PC-3 (cell line): Measurements from ENCODE around the gene TYROBP. TPM values are rescaled to one million over a fixed set of nuclear protein-coding genes. Genes with fewer than 3 reads are reported as not detected.
"Not testable (repeated sequence)": the region's sequence is repeated elsewhere in the genome, so short reads cannot be mapped to it uniquely, and the experiment has no call there.

Experiments
- ATAC-seq: fragments of 200-7000 bp; cut with Tn5 transposase; 2 replicates; pipeline ENCODE4 v1.9.1; 2020; ENCODE audit warnings: mild to moderate bottlenecking, moderate library complexity
- BruUV-seq: library from RNA; stranded (reverse); fragments of 400-500 nt; replicated peaks from 2 replicates; lab custom pipeline; 2021; lab: Mats Ljungman, UMichigan
- CTCF ChIA-PET: fragments of 300-600 bp; sonication (Branson Sonifier 250); formaldehyde crosslinking; loops from one replicate; lab custom pipeline; 2022; ENCODE audit warnings: antibody characterized with exemption; lab: Charles Lee
- POLR2A ChIA-PET: fragments of 300-600 bp; sonication (Branson Sonifier 250); formaldehyde crosslinking; loops from one replicate; lab custom pipeline; 2022; ENCODE audit warnings: antibody characterized with exemption; ENCODE audit not compliant: unreplicated experiment; lab: Charles Lee
- DNase-seq: peaks from one replicate; pipeline ENCODE4 v3.0.0-alpha.2; 2015
- H2AFZ ChIP-seq: fragments of 300-600 bp; sonication (generic); 2 replicates; pipeline ENCODE4 v1.6.0; 2016; ENCODE audit warnings: antibody characterized with exemption, low read length
- H3F3A ChIP-seq: fragments of 300-600 bp; sonication (generic); one replicate; pipeline ENCODE4 v1.6.0; 2017; ENCODE audit warnings: antibody characterized with exemption, low read length, control low read depth, mild to moderate bottlenecking; ENCODE audit not compliant: unreplicated experiment
- H3K27ac ChIP-seq: fragments of 300-600 bp; sonication (generic); 2 replicates; pipeline ENCODE4 v1.5.1; 2016; ENCODE audit warnings: mild to moderate bottlenecking, low read length
- H3K27me3 ChIP-seq: fragments of 300-600 bp; sonication (generic); 2 replicates; pipeline ENCODE4 v1.6.1; 2016; ENCODE audit warnings: low read length, mixed read lengths
- H3K36me3 ChIP-seq: fragments of 300-600 bp; sonication (generic); 2 replicates; pipeline ENCODE4 v1.6.1; 2016; ENCODE audit warnings: low read depth, mixed run types, low read length, mixed read lengths
- H3K4me1 ChIP-seq: fragments of 300-600 bp; sonication (generic); 2 replicates; pipeline ENCODE4 v1.5.1; 2016; ENCODE audit warnings: low read length; ENCODE audit not compliant: insufficient read depth
- H3K4me2 ChIP-seq: fragments of 300-600 bp; sonication (generic); 2 replicates; pipeline ENCODE4 v1.6.0; 2016; ENCODE audit warnings: low read length
- H3K4me3 ChIP-seq: fragments of 300-600 bp; sonication (generic); 2 replicates; pipeline ENCODE4 v1.5.1; 2016; ENCODE audit warnings: mild to moderate bottlenecking, low read length, mixed read lengths
- H3K79me2 ChIP-seq: fragments of 300-600 bp; sonication (generic); 2 replicates; pipeline ENCODE4 v1.6.1; 2017; ENCODE audit warnings: low read length, mixed read lengths
- H3K9ac ChIP-seq: fragments of 300-600 bp; sonication (generic); 2 replicates; pipeline ENCODE4 v1.6.0; 2016; ENCODE audit warnings: mild to moderate bottlenecking, low read length
- H3K9me2 ChIP-seq: fragments of 300-600 bp; sonication (generic); replicated peaks from 2 replicates; pipeline ENCODE4 v1.6.1; 2016; ENCODE audit warnings: mixed run types, low read length, mixed read lengths
- H3K9me3 ChIP-seq: fragments of 300-600 bp; sonication (generic); 2 replicates; pipeline ENCODE4 v1.6.1; 2016; ENCODE audit warnings: low read length, mixed read lengths
- H4K20me1 ChIP-seq: fragments of 300-600 bp; sonication (generic); 2 replicates; pipeline ENCODE4 v1.6.1; 2016; ENCODE audit warnings: low read length, mixed read lengths
- CTCF ChIP-seq: fragments of 300-600 bp; sonication (generic); conservative IDR thresholded peaks from 2 replicates; pipeline ENCODE4 v1.5.1; 2017; ENCODE audit warnings: antibody characterized with exemption, low read depth, mild to moderate bottlenecking, low read length
- EZH2 ChIP-seq: fragments of 300-600 bp; sonication (generic); IDR thresholded peaks from one replicate; pipeline ENCODE4 v1.6.1; 2017; ENCODE audit warnings: antibody characterized with exemption, mild to moderate bottlenecking, low read length; ENCODE audit not compliant: unreplicated experiment
- EZH2phosphoT487 ChIP-seq: fragments of 300-600 bp; sonication (generic); IDR thresholded peaks from 2 replicates; pipeline ENCODE4 v1.6.1; 2018; ENCODE audit warnings: mild to moderate bottlenecking, antibody characterized with exemption, low read length, borderline replicate concordance
- intact Hi-C: fragments of 100-400 bp; cut with micrococcal nuclease; formaldehyde crosslinking; loops from 2 replicates; pipeline ENCODE4 v1.9.0; 2023
- total RNA-seq: library from RNA; depleted of rRNA; stranded (reverse); fragments of >200 nt; gene quantifications from 2 replicates; pipeline ENCODE4 v1.2.3, GENCODE V29; 2014

TYROBP gene
- total RNA-seq, 1 experiment from 2014 or later: not detected

DNA sequence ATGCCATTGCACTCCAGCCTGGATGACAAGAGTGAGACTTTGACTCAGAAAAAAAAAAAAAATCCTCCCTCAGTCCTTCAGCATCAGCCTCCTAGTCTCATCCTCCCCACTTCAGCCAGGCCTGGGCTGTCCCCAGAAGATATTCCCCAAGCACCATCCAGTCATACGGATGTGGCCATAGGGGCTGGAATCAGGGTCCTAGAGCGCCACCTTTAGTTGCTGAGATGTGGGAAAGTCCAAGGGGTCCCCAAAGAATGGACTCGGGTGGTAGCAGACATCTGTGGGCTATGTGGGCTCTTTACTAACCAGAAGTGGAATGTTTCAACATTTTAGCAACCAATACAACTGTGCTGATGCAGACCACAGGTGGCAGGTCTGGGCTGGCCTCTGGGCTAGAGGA lies 3.1 kb upstream of the TYROBP start:
- Histone ChIP-seq H3K9me3 (no peaks in the 10 kb centered on the region), H3K9me2 (no peaks in the 10 kb centered on the region), H3K27me3 (no peaks in the 10 kb centered on the region), H3K9ac (no peak overlapping the region), H3K79me2 (no peaks in the 10 kb centered on the region), H3K4me1 (no peaks in the 10 kb centered on the region), H3K27ac (no peak overlapping the region), H3K4me3 (no peak overlapping the region), H3K36me3 (no peaks in the 10 kb centered on the region), H2AFZ (no peak overlapping the region), H4K20me1 (no peaks in the 10 kb centered on the region), H3K4me2 (no peak overlapping the region), H3F3A (no peaks in the 10 kb centered on the region)
- POLR2A ChIA-PET: no interaction called here
- intact Hi-C loops: no loop called here
- no TSS peak for BruUV-seq
- ATAC-seq: no peak
- CTCF ChIA-PET: no interaction called here
- no peak for DNase-seq
- TF ChIP-seq EZH2phosphoT487: no peak

DNA sequence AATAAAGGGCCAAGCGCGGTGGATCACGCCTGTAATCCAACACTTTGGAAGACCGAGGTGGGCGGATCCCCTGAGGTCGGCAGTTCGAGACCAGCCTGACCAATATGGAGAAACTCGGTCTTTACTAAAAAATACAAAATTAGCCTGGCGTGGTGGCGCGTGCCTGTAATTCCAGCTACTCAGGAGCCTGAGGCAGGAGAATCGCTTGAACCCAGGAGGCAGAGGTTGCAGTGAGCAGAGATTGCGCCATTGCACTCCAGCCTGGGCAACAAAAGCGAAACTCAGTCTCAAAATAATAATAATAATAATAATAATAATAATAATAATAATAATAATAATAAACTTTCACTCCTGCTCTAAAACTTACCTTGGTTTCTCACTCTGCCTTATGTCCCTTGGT lies 2.3 kb upstream of the TYROBP start:
- POLR2A ChIA-PET: not testable (repeated sequence)

GRCh38 chr19:35909684-35910035 lies 1.6 kb upstream of the TYROBP start:
- Histone ChIP-seq H3K4me3 (no peak overlapping the region), H3K79me2 (no peaks in the 10 kb centered on the region), H2AFZ (no peak overlapping the region), H3K36me3 (no peaks in the 10 kb centered on the region), H4K20me1 (no peaks in the 10 kb centered on the region), H3F3A (no peaks in the 10 kb centered on the region), H3K9ac (no peak overlapping the region), H3K9me2 (no peaks in the 10 kb centered on the region), H3K4me2 (no peak overlapping the region), H3K9me3 (no peaks in the 10 kb centered on the region), H3K27me3 (no peaks in the 10 kb centered on the region), H3K27ac (no peak overlapping the region), H3K4me1 (no peaks in the 10 kb centered on the region)
- no peak for DNase-seq
- TF ChIP-seq EZH2 (no peak), CTCF (no peak), EZH2phosphoT487 (no peak)
- no TSS peak for BruUV-seq
- intact Hi-C loops: no loop called here
- ChIA-PET CTCF (no interaction called here), POLR2A (no interaction called here)
- ATAC-seq: no peak

More for the DNA sequence above, 2.3 kb upstream of the TYROBP start:
- H4K20me1 ChIP-seq, H3K9me2 ChIP-seq, H3F3A ChIP-seq, CTCF ChIA-PET, DNase-seq, H3K27me3 ChIP-seq, H3K9ac ChIP-seq, H3K4me2 ChIP-seq, H3K9me3 ChIP-seq, H3K4me3 ChIP-seq, H3K36me3 ChIP-seq, H3K4me1 ChIP-seq, H2AFZ ChIP-seq, H3K27ac ChIP-seq, intact Hi-C loops, ATAC-seq, H3K79me2 ChIP-seq, BruUV-seq: not testable (repeated sequence)

DNA sequence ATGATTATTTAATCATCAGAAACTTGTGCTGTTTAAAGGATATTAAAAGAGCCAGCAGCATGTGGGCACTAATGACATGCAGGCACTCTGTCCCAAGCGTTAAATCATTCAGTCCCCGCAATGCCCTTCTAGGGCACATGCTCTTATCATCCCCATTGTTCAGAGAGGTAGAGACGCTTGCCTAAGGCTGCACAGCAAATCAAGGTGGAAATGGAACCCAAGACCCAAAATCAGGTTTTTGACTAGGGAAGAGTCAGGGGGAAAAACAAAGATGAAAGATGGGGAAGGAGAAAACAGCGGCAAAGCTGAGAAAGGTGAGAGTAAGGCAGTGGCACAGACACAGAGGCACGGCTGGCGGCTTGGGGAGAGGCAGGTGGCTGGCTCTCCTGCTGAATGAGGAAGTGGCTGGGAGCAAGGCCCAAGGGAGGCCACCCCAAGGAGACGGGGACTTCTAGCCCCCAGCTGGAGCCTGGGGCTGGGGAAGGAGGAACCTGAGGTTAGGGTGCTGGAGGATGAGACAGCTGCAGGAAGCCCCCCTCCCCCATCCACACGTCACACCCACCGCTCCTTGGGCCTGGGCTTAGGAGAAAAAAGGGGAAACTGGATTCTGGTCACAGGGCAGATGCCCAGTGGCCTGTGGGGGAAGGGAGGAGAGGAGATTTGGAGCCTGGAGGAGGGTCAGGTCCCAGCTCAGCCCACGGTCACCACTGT lies 1.0 kb upstream of the TYROBP start:
- Histone ChIP-seq H3F3A (no peaks in the 10 kb centered on the region), H3K9me3 (no peaks in the 10 kb centered on the region), H3K36me3 (no peaks in the 10 kb centered on the region), H3K4me1 (no peaks in the 10 kb centered on the region), H3K79me2 (no peaks in the 10 kb centered on the region), H3K27ac (no peak overlapping the region), H2AFZ (no peak overlapping the region), H3K9me2 (no peaks in the 10 kb centered on the region), H3K4me2 (no peak overlapping the region), H3K9ac (no peak overlapping the region), H3K4me3 (no peak overlapping the region), H4K20me1 (no peaks in the 10 kb centered on the region), H3K27me3 (no peaks in the 10 kb centered on the region)
- ATAC-seq (no peak), DNase-seq (no peak)
- TF ChIP-seq CTCF (no peak), EZH2 (no peak), EZH2phosphoT487 (no peak)
- ChIA-PET CTCF (no interaction called here), POLR2A (no interaction called here)
- BruUV-seq: no TSS peak
- intact Hi-C loops: no loop called here
